GM19025 (cell line): ENCODE results near the gene TNC.

Experiments used
- ATAC-seq: cut with Tn5 transposase; IDR thresholded peaks from one replicate; pipeline ENCODE4 v1.9.1; 2021; ENCODE audit warnings: mild to moderate bottlenecking, low read depth, moderate library complexity; ENCODE audit not compliant: unreplicated experiment

Gene TNC

DNA sequence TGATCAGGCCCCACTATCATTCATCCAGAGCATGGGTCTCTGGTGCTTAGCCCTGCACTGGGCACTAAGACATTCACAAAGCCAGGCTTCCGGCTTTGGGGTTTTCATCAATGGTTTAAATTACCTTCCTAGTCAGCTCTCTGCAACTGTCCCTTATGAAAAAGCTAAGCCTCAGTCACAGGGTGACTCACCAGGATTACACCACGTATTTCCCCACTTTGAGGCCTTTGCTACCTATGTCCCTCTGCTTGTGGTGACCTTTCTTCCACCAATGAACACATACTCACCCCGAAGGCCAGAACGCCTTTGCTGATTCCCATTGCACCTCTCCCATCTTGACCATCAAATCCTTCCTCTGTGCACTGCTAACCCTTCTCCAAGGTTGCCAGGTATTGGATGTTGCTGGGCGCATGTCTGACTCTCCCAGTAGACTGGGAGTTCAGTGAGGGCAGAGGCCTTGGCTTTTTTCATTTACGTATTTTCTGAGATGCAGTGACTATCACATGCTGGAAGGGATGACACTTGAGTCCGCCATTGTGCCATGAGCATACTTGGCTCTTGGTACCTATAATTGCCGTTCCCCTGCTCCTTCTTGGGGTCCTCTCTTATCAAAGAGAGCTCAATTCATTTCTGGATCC lies 128.9 kb downstream of the TNC start:
- peak; percentile 40 for ATAC-seq

GRCh38 chr9:114987116-114987515 lies 130.8 kb downstream of the TNC start:
- ATAC-seq: no peak

- no peak for ATAC-seq
Observed at GRCh38 chr9:114985959-114986501, 131.9 kb downstream of the TNC start.

GRCh38 chr9:114981063-114981462 lies 136.9 kb downstream of the TNC start:
- no peak for ATAC-seq

DNA sequence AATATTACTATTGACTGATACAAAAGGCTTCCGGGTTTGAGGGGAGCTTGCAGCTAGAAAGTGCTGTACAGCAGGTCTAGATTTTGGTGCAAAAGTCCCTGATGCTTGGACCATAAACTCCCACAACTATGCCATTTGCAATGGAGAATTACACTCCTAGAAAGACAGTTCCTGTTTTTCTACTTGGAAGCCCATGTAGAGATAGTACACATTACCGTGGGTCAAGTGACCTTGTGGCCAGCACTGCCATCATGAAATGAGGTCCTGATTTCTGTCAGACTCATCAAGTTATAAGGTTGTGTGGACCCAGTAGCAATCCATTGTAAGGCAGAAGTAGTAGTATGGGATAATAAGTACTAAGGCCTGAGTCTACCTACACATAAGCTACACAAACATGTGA lies 144.7 kb downstream of the TNC start:
- no peak for ATAC-seq

DNA sequence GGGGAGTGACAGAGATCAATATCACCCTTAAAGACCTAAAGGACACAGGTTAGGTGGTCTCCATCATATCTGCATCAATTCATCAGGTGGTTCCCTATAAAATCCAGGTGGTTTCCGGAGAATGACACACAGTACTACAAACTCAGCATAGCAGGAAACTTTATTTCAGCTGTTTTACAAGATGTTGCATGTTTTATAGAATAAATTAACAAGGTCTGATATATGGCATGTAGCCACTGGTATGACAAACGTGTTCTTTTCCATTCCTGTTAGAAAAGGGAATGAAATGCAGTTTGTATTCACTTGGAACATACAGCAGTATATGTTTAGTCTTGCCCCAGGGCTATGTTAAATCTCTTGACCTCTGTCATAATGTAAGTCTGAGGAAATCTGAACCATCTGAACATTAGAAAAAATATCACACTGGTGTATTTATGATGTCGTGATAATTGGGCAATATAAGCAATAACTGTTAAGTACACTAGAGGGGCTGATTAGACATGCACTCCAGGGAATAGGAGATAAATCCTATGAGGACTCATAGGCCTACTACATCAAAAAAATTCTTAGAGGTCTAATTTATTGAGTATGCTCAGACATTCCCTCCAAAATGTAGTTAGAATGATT lies 145.3 kb downstream of the TNC start:
- no peak for ATAC-seq
